GM21447 (cell line): ENCODE measurements around the gene IREB2.
A peak's percentile ranks its signal among the peaks of the same experiment; 100 is the strongest.
"Not testable (repeated sequence)": the region's sequence is repeated elsewhere in the genome, so short reads cannot be mapped to it uniquely, and the experiment has no call there.

Experiments used
- ATAC-seq: cut with Tn5 transposase; IDR thresholded peaks from one replicate; pipeline ENCODE4 v1.9.1; 2021; ENCODE audit not compliant: unreplicated experiment

IREB2 gene

DNA sequence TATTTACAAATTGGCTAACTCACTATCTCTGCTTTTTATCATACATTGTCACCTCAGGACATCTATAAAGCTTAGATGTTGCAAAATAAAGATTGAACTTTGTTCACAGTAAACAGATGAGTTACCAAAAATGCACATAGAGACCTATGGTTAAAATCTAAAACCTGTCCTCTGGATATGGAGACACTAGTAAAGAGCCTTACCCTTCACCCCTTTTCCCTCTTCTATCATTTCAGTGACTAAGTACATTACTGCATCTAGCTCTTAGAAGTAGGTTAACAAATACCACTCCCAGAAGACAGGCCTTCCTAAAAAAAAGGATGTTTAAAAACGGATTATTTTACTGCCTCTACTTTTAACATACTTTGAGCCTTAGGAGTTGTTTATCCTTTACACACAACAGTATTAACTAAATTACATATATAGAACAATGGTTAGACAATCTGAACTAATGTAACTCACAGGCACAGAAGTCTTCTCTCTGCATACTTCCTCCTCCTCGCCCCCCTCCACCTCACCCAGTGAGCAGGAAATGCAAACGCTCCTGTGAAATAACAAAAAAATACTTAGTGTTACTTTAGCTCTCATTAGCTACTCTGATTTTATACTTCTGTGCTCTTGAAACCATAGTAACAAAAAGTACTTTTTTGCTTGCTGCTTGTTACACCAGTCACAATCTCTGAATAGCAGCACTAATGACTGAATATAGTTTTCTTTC is 23.3 kb downstream of the IREB2 start:
- no peak for ATAC-seq

DNA sequence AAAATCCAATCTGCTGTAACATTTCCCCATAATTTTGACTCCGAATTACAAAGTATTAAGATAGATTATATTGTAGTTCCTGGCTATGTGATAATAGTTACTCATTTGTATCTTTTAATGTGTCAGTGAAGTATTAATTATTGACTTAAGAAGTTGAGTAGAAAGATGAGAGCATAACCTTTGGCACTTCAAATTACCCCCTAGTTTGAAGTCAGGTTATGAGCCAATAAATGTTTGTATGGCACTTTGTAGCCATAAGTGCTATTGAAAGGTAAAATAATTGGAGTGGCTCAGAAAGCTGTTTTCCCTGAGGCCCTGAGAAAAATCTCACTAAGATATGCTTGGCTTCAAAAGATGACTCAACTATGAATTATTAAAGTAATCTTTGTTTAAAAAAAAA is 31.0 kb downstream of the IREB2 start:
- no peak for ATAC-seq

DNA sequence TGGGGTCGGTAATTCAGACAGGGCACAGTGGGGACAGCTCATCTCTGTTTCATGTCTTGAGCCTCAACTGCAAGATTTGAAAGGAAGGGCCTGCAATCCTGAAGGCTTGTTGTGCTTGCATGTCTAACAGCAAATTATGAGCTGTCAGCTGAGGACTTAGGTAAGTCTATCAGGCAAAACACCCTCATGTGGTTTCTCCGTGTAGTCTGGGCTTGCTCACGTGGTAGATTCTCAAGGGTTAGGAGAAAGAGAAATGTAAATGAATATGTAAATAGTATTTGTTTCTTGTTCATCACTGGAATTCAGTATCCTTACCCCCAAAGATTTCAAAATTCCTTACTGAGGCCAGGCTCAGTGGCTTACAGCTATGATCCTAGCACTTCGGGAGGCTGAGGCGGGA is 39.3 kb downstream of the IREB2 start:
- ATAC-seq: no peak

DNA sequence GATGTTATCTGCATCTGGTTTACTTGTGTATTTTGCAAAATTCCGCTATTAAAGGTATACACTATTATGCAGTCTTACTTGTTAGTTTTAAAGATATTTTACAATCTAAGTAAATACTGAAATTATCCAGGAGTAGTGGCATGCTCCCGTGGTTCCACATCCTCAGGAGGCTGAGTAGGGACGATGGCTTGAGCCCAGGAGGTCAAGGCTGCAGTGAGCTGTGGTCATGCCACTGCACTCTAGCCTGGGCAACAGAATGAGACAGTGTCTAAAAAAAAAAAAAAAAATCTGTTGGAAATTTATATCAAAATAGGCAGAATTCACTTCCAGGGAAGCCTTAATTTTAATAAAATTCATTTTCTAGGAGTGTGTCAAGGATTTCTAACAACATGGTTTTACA is 41.6 kb downstream of the IREB2 start:
- no peak for ATAC-seq

DNA sequence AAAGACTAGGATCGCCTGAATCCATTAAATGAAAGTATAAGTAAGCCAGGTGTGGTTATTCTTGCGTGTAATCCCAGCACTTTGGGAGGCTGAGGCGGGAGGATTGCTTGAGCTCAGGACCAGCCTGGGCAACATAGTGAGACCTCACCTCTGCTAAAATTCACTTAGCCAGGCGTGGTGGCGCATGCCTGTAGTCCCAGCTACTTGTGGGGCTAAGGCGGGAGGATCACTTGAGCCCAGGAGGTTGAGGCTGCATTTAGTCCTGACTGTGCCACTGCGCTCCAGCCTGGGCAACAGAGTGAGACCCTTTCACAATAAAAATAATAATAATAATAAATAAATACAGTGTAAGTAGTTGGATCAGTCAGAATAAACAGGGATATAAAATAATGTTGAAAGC is 43.9 kb downstream of the IREB2 start:
- ATAC-seq: no peak

DNA sequence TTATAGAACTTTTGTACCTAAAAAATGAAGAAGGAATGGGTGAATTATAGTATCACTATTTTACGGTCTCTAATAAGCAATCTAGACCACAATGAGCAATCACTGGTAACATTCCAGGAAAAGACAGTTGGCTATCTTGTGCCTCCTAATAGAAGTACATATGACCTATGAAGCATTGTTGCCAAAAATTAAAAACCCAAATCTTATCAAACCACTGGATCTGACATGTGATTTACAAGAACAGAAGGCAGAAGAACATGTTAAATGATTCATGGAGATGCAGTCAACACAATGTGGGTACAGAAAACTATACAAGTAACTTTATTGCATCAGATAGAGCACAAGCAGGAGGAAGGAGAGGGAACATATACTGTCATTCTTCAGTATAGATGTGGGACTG is 54.9 kb downstream of the IREB2 start:
- no peak for ATAC-seq

DNA sequence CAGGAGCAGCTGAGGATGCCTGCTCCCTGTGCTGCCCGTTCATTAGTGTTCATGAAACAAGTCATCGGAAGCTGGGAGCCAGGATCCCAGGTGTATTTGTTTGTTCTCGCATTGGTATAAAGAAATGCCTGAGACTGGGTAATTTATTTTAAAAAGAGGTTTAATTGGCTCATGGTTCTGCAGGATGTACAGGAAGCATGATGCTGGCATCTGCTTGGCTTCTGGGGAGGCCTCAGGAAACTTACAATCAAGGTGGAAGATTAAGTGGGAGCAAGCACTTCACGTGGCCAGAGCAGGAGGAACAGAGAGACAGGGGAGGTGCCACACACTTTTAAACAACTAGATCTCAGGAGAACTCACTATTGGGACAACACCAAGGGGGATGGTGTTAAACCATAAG is 63.8 kb downstream of the IREB2 start:
- ATAC-seq: no peak

DNA sequence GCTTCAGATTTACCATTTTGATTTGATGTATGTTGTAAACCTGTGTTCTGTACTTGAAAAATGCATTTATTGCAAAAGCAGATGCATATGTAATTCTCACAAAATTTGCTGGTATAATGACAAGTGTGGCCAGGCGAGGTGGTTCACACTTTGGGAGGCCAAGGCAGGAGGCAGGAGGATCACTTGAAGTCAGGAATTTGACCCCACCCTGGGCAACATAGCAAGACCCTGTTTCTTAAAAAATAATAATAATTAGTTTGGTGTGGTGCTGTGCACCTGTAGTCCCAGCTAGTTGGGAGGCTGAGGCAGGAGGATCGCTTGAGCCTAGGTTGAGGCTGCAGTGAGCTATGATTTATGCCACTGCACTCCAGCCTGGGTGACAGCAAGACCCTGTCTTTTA is 64.6 kb downstream of the IREB2 start:
- ATAC-seq: no peak

DNA sequence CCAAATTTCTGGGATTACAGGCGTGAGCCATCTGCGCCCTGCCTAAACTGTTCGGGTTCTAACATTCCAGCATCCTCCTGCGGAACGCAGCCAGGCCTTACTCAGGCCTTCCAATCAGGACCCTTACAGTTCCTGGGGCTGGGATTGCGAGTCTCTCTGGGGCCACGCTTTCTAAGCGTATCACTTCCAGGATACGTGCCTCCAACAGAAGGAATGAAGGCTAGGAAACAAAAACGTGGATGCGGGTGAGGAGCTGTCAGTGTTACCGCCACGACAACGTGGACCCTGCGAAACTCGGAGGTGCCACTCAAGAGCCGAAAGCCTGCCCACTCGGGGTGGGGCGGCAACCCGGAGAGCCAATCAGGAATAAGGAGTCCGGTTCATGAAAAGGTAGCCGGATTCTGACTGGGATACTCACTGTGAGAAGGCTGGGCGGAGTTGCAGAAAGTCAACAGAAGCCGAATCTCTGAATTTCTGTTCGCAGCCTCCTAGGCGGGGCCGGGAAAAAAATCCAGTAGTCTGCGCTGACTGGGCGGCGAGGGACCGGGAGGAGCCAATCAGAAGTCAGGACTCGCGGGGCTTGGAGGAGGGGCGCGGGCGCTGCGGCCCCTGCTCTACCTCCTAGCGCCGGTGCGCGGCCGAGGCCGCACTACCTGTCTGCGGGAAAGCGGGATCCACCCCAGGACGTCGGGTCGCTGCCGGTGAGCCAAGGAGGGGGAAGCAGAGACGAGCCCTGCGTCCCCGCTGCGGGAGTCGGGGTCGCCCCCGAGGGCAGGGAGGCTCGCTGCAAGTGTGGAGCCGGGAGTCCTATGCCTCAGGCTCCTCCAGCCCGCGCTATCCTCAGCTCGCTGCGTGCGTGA is 69.2 kb downstream of the IREB2 start, which contains the start of gene HYKK:
Gene HYKK (plus strand): TSS at position 607 of the 860 bp plus-strand sequence. CDS start 5,512 bp downstream, outside the sequence.
- ATAC-seq: peak; percentile 84

DNA sequence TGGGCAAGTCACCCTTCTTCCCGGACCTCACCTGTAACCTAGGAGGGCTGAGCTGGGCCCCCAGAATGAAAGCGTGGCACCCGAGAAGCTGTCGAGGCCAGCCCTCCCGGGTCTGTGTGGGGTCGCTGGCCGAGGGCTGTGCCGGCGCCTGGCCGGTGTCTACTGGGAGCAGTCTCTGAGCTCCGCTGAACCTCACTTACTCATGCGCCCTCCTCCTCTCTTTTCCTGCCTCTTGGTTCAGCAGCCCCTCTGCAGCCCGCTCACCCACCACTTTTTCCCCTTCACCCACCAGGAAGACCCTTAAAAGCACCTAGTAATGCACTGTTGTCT is 69.8 kb downstream of the IREB2 start:
- peak; percentile 27 for ATAC-seq

DNA sequence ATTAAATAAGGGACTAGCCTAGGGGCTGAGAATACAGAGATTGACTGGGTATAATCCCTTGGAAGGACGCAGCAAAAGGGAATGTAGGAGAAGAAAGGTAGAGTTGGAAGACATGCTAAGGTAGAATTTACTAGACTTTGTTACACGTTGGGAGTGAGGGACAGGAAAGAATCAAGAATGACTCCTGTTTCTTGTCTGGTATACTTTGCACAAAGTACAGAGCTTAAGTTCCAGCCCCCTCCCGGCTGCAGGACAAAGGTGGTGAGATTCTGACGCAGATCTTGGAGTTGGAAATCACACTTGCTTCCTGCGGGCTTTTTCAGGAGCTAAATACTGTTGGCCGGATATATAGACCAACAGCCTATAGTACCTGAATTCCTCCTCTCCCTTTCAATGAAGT is 70.3 kb downstream of the IREB2 start:
- ATAC-seq: no peak

DNA sequence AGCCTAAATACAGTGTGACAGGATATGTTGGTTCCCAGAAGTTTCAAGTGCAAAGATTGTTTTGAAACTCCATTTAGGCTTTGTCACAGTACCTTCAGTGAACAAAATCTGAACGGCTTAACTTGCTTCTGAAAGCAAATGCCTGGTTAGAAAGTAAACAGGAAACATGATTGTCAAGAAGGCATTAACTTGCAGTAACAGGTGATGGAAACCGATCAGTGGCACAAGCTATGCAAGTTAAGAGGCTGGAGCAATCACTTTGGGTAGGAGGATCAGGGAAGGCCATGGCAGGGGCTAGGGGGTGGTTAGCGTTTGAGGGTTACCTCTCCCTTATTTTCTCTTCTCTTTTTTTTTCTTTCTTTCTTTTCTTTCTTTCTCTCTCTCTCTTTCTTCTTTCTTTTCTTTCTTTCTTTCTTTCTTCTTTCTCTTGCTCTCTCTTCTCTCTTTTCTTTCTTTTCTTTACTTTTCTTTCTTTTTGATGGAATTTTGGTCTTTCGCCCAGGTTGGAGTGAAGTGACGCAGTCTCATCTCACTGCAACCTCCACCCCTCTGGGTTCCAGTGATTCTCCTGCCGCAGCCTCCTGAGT is 71.8 kb downstream of the IREB2 start:
- ATAC-seq: no peak

DNA sequence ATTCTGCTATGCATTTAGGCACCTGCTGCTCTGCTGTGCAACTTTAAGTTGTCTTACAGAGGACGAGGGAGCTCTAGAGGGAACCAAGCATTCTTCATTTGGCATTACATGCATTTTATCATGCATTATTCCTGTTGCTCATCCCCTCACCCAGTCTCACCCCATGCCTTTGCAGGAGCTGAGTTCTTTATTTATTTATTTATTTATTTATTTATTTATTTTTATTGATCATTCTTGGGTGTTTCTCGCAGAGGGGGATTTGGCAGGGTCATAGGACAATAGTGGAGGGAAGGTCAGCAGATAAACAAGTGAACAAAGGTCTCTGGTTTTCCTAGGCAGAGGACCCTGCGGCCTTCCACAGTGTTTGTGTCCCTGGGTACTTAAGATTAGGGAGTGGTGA is 82.0 kb downstream of the IREB2 start:
- not testable (repeated sequence) for ATAC-seq

DNA sequence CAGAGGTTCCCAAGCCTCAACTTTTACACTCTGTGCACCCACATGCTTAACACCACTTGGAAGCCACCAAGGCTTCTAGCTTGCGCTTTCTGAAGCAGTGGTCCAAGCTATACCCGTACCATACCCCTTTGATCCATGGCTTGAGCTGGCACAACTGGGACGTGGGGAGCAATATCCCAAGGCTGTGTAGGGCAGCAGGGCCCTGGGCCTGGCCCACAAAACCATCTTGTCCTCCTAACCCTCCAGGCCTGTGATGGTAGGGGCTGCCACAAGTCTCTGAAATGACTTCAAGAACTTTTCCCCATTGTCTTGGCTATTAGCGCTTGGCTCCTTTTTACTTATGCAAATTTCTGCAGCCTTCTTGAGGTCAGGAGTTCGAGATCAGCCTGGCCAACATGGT is 86.2 kb downstream of the IREB2 start:
- ATAC-seq: no peak

DNA sequence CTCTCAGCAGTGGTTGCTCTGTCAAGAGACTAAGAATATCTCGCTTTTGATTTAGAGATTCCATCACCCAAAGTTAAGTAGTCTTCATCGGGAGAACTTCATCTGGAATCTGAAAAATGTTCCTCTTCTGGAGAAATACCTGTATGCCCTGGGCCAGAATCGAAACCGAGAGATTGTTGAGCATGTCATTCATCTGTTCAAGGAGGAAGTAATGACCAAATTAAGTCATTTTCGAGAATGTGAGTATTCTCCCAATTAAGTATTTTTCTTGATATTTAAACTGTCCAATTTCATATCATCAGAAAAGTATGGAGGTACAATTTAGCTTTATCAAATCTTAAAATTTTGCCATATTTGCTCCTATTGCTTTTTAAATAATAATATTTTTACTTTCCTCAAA is 89.3 kb downstream of the IREB2 start:
- ATAC-seq: no peak

DNA sequence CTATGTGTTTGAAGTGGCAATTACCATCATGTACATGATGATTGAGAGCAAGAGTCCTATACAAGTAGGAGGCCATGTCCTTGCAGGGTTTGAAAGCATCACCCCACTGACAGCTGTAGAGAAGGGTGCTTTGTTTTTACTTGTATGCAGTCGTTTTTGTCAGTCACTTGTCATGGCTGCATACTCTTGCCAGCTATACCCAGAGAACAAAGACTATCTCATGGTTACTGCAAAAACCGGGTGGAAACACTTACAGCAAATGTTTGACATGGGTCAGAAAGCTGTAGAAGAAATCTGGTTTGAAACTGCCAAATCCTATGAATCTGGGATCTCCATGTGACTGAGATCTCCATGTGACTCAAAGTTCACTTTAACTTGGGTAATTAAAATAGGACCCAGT is 95.3 kb downstream of the IREB2 start:
- ATAC-seq: no peak

DNA sequence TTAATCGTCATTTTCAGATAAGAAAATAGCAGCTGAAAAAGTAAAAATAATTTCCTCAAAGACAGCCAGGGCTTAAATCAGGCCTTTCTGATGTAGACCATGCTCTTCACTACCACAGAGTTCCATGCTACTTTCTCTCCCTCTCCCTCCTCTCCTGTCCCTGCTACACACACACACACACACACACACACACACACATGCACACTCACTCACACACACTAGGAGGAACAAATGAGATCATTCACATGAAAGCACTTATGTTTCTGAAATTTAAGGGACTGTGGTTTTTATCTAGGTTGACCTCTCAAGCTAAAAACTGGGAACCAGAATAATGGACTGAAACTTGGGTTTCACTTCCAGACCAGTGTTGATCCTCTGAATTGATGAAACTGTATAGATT is 98.1 kb downstream of the IREB2 start:
- no peak for ATAC-seq

DNA sequence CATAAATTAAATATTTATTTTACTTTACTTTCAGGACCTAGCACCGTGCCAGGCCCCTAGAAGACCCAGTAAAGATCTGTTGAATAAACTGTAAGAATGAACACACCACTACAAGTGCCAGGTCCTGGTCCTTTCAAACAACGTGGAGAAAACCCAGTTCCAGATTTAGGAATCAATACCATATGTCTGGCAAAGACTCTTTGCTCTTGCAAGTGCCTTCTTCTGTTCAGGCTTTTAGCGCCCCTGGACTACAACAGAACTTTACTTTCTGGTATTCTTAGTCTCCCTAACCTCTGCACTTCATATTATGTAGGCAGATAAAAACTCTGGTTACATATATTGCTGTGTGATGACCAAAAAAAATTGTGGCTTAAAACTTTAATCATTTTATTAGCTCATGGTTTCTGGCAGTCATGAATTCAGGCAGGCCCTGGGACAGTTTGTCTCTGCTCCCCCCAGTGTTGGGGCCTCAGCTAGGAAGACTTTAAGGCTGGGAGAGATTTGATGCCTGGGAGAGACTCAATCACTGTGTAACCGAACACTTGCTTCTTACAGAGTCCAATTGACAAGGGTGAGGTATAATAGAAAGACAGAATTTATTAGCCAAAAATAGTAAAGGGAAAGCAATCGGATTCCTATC is 99.4 kb downstream of the IREB2 start:
- ATAC-seq: no peak

DNA sequence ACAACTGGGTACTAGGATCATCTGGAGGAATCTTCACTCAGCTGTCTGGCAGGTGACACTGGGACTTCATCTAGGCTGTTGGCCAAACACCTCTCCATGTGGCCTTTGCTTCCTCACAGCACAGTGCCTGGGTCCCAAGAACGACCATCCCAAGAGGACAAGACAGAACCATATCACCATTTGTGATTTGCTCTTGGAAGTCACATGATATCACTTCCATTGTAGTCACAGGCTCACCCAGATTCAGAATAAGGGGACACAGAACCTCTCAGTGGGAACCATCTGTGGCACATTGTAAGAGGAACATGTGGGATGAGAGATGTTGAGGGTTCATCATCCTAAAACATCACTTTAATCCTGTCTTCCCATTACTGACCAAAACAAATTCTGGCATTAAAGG is 100.3 kb downstream of the IREB2 start:
- no peak for ATAC-seq

DNA sequence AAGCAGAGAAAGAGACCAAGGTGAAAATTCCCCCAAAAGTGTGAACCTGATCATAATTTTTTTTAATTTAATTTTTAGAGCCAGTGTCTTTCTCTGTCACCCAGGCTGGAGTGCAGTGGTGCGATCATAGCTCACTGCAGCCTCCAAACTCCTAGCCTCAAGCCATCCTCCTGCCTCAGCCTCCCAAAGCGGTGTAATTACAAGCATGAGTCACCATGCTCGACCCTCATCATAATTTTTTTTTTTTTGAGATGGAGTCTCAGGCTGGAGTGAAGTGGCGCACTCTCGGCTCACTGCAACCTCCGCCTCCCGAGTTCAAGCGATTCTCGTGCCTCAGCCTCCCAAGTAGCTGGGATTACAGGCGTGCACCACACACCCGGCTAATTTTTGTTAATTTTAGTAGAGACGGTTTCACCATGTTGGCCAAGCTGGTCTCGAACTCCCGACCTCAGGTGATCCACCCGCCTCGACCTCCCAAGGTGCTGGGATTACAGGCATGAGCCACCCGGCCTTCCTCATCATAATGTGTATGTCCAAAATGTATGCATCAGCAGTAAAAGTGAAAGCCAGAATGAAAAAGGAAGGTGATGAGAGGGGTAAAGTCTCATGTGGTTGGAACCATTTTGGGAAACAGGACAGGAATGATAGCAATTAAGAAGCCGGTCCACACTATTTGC is 101.6 kb downstream of the IREB2 start:
- not testable (repeated sequence) for ATAC-seq
